GM21515 (cell line): Measurements from ENCODE around the gene GDPD5.
"Not testable (repeated sequence)": the region's sequence is repeated elsewhere in the genome, so short reads cannot be mapped to it uniquely, and the experiment has no call there.

ENCODE experiments used
- ATAC-seq: cut with Tn5 transposase; IDR thresholded peaks from one replicate; pipeline ENCODE4 v1.9.1; 2021; ENCODE audit not compliant: unreplicated experiment

Gene GDPD5

GRCh38 chr11:75431533-75432525 lies 93.9 kb downstream of the GDPD5 start:
- ATAC-seq: no peak

GRCh38 chr11:75430714-75431532 lies 94.8 kb downstream of the GDPD5 start:
- ATAC-seq: no peak

DNA sequence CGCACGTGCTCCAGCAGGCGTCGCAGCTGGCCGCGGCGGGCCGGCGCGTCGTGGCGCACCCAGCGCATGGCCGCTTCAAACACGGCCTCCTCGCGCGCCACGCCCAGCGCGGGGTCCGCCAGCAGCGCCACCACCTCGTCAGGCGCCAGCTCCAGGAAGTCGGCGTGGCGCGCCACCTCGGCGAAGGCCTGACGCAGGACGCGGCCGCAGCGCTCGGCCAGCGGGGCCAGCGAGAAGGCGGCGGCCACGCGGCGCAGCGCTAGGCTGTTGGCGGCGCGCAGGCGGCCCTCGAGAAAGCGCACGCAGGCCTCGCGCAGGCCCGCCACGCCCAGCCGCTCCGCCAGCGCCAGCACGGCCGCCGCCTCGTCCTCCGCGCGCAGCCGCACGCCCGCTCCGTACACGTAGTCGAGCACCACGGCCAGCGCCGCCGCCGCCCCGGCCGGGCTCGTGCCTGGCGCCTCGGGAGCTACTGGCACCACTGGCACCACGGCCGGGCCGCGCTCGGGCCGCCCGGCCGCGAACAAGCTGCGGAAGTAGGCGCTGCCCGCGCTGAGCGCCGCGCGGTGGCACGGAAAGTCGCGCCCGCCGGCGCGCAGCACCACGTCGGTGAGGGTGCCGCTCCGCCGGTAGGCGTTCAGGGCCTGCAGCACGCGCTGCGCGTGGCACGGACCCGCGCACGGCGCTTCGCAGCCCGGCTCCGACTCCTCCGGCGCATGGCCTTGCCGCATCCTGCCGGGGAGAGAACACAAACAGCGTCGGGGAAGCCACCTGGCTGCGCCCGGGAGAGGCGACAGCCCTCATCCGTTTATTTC lies 95.6 kb downstream of the GDPD5 start:
- no peak for ATAC-seq

DNA sequence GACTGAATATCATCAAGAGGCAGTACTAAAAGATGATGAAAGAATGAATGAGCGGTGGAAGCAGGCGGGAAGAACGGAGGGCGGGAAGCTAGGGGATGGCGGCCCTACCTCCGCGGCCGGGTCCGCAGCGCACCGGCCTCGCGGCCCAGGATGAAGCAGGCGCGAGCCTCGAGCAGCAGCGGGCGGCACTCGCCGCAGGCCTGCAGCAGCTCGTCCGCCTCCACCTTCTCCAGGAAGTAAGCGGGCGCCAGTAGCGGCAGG lies 96.2 kb downstream of the GDPD5 start:
- ATAC-seq: no peak

DNA sequence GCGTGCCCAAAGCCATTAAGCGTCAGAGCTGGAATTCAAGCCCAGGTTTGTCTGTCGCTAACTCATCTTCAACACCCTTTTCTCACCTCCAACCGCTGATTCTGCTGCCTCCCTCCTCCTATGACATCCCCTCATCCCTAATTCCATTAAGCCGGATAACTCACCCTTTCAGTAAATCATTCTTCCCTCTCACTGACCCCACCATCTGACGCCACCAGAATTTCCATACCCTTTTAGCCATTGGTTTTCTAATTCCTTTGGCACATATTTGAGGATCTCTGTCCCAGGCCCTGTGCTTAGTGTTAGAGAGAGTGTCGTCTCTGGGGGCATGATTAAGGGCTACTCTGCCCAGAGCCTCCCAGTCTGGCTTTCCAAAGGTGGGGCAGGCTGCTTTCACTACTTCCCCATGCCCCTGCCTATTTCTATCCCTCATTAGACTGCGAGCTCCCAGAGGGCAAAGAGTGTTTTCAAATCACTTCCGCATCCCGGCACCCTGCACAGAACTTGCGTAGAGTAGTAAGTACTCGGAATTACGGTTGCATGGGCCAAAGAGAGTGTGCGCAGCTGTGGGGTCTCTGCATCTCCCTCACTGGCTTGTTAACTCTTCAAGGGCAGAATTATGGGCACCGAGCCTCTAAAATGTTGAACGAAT lies 96.6 kb downstream of the GDPD5 start:
- ATAC-seq: no peak

DNA sequence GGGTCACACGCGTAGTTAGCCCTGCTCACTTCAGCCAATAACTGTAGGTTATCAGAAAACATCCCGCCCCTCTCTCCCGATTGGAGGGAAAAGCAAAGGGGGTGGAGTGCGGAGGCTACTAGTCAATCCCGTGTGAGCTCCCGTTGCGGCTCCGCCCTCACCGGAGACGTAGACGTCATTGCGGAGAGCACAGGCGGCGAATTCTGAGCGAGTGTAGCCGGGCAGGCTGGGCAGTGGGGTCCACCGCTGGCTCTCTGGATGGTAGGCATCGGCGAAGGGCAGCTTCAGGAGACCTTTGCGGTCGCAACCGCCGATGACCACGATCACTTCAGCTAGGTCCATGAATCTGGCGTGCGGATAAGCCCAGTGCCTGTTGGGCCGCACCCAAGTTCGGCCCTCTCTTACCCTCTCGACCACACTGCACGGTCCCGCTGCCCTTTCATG lies 97.4 kb downstream of the GDPD5 start:
- ATAC-seq: no peak

GRCh38 chr11:75427181-75427580 lies 98.6 kb downstream of the GDPD5 start:
- no peak for ATAC-seq

DNA sequence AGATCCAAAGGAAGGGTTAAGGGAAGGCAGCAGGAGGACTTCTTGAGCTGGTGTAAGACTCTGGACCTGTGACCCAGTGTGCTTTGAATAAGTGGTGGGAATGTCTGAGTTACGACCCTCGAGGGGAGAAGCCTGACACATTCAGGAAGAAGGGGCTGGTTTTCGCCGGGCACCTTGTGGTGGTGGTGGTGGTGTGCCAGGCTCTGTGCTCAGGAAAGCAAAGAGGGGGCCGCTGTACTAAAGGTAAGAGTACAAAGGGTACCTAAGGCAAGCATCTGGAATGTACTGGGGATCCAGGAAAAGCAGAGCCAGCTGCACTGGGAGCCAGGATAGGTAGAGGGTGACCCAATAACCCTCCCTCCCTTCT lies 99.0 kb downstream of the GDPD5 start:
- no peak for ATAC-seq

DNA sequence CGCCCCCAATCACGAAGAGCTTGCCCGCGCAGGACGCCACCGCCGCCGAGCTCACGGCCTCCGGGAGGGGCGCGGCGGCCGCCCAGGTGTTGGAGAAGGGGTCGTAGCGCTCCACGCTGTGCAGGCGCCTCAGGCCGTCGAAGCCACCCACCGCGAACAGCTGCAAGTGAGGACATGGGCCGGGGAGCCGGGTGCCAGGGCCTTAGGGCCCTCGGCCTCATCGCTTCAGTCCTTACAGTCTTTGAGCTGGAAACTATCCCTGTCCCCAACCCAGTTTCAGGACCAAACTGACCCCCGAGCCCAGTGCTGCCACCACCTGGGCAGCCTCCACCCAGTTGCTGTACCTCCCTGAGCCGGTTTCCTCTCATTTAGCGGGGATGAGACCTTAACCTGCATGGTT lies 100.3 kb downstream of the GDPD5 start:
- ATAC-seq: no peak

GRCh38 chr11:75424396-75424795 lies 101.3 kb downstream of the GDPD5 start:
- ATAC-seq: no peak

- no peak for ATAC-seq
Measured at GRCh38 chr11:75423721-75424120, 102.0 kb downstream of the GDPD5 start.

DNA sequence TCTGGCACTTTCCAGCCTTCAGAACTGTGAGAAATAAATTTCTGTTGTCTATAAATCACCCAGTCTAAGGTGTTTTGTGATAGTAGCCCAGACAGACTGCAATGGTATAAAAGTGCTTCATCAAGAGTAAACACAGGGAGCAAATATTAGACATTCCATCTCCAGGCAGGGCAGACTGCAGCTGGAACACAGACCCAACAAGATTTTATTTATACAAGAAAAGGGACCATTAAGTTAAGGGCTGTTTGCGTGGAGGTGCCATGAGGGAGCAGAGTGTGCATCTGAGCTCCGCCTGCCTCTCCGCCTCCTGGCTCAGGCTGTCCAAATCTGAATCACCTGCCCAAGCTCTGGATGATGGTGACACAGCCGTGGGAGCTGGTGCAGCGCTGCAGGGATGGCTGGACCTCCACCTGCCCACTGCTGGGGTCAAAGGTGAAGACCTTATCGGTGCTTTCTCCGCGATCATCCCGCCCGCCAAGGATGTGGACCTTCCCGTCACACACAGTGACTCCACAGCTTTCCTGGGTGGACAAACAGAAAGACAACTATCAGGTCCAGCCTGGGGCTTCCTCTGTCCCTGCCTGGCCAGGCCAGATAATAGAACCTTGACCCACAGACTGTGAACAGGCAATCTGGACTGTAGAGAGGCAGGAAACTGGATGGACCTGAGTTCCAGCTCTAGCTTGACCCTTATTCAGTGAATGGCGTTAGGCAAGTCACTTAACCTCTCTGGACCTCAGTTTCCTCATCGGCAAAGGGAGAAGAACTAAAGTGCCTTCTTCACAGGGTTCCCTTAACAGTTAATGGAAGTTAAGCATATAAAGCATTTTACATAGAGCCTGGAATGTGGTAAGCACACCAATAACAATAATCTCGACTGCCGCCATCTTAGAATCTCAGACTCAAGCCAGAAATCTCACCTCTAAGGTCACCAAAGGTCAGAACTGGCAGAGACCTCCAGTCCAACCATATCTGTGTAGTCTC lies 103.2 kb downstream of the GDPD5 start:
- no peak for ATAC-seq

DNA sequence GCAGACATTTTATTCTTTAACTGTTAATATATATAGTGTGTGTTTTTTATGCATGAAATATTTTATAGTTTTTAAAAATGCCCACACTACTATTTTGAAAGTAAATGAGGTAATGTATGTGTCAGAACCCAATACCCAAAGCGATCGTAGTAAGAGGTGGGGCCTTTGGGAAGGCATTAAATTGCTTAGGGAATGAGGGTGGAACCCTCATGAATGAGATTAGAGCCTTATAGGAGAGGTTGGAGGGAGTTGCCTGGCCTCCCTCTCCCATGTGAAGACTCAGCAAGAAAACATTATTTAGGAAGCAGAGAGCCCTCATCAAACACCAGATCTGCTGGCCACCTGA lies 103.9 kb downstream of the GDPD5 start:
- no peak for ATAC-seq

DNA sequence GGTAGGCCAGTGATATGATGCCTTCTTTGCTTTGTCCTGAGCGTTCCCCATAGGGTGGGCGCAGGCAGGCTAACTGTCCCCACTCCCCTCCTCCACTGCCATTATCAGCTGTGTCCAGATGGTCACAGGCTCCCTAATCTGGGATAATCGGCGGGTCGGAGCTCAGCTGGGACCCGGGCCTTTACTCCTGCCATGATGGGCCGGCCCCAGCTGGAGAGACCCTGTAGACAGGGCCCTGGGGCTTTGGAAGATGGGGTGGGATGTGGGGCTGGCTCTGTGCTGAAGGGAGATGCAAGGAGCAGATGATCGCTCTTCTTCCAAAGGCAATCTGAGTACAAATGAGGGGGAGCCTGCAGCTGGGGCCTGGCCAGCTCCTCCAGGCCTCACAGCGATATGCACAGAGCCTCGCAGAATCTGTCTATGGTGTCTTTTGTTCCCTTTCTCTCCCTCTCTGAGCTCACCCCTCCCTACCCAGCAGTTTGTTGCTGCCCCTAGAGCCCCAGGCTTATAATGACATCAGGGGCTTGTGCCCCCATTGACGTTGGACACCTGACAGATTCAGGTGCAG lies 104.6 kb downstream of the GDPD5 start:
- no peak for ATAC-seq

- no peak for ATAC-seq
Measured at GRCh38 chr11:75420224-75421034, 105.3 kb downstream of the GDPD5 start.

- no peak for ATAC-seq
Measured at GRCh38 chr11:75413864-75414263, 111.9 kb downstream of the GDPD5 start.

DNA sequence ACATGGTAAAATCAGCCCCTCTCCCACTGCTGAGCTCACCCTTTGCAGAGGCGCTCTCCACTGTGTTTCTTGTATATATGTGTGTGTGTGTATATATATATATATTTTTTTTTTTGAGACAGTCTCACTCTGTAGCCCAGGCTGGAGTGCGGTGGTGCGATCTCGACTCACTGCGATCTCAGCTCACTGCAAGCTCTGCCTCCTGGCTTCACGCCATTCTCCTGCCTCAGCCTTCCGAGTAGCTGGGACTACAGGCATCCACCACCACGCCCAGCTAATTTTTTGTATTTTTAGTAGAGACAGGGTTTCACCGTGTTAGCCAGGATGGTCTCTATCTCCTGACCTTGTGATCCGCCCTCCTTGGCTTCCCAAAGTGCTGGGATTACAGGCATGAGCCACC lies 112.6 kb downstream of the GDPD5 start:
- ATAC-seq: not testable (repeated sequence)

- not testable (repeated sequence) for ATAC-seq
Measured at GRCh38 chr11:75409971-75410370, 115.8 kb downstream of the GDPD5 start.

- no peak for ATAC-seq
Measured at GRCh38 chr11:75408957-75409219, 116.9 kb downstream of the GDPD5 start.
